ENCODE results near the gene NUBP2. TPM values are rescaled to one million over a fixed set of nuclear protein-coding genes. Genes with fewer than 3 reads are reported as not detected.

NUBP2 gene
- total and polyA plus RNA-seq, 2 experiments from 2014 or later = 79.4 to 175 TPM

GRCh38 chr16:1747934-1748333 lies 34.8 kb upstream of the NUBP2 start:
- no peaks in the 10 kb centered on the region for H3K4me1 Mint-ChIP-seq
- Histone ChIP-seq H3K36me3 (ENCODE audit: insufficient read depth) (no peaks in the 10 kb centered on the region; the same call in 1 of the 2 replicates), H3K27me3 (ENCODE audit: insufficient read depth) (no peaks in the 10 kb centered on the region), H3K79me2 (replicated peaks; ENCODE audit: insufficient read depth) (no peaks in the 10 kb centered on the region), H3K4me2 (no peak overlapping the region), H2AFZ (no peak overlapping the region), H3F3A (replicated peaks; ENCODE audit: low read depth) (no peaks in the 10 kb centered on the region), H3K9me2 (ENCODE audit: insufficient read depth) (no peaks in the 10 kb centered on the region), H4K20me1 (replicated peaks; ENCODE audit: insufficient read depth) (no peaks in the 10 kb centered on the region), H3K4me3 (no peak overlapping the region), H3K27ac (ENCODE audit: low read depth) (no peak overlapping the region), H3K4me1 (ENCODE audit: insufficient read depth) (no peaks in the 10 kb centered on the region)
- H3K27ac Mint-ChIP-seq = no peak overlapping the region
- peaks cover 26% of the 10 kb centered on the region for H3K36me3 Mint-ChIP-seq (ENCODE audit: low read depth)
- H3K27me3 Mint-ChIP-seq (ENCODE audit: insufficient read depth, low read depth, poor library complexity) = peaks cover 12% of the 10 kb centered on the region
- no peak for TF ChIP-seq EZH2 (IDR thresholded peaks at IDR 0.05; ENCODE audit: low read depth, unreplicated experiment)
- TF ChIP-seq CREB1 (CRISPR knock-in tag; IDR thresholded peaks at IDR 0.05; ENCODE audit: low read depth) = no peak
- TF ChIP-seq ZNF462 (CRISPR knock-in tag; IDR thresholded peaks at IDR 0.05) = no peak
- no peak for TF ChIP-seq POLR2AphosphoS5 (IDR thresholded peaks at IDR 0.05; ENCODE audit: low read depth)
- TF ChIP-seq, protein P1, sequence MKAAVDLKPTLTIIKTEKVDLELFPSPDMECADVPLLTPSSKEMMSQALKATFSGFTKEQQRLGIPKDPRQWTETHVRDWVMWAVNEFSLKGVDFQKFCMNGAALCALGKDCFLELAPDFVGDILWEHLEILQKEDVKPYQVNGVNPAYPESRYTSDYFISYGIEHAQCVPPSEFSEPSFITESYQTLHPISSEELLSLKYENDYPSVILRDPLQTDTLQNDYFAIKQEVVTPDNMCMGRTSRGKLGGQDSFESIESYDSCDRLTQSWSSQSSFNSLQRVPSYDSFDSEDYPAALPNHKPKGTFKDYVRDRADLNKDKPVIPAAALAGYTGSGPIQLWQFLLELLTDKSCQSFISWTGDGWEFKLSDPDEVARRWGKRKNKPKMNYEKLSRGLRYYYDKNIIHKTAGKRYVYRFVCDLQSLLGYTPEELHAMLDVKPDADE (IDR thresholded peaks at IDR 0.05) = no peak
- no peak for TF ChIP-seq JUNB (IDR thresholded peaks at IDR 0.05; ENCODE audit: unreplicated experiment)
- TF ChIP-seq, protein P2, sequence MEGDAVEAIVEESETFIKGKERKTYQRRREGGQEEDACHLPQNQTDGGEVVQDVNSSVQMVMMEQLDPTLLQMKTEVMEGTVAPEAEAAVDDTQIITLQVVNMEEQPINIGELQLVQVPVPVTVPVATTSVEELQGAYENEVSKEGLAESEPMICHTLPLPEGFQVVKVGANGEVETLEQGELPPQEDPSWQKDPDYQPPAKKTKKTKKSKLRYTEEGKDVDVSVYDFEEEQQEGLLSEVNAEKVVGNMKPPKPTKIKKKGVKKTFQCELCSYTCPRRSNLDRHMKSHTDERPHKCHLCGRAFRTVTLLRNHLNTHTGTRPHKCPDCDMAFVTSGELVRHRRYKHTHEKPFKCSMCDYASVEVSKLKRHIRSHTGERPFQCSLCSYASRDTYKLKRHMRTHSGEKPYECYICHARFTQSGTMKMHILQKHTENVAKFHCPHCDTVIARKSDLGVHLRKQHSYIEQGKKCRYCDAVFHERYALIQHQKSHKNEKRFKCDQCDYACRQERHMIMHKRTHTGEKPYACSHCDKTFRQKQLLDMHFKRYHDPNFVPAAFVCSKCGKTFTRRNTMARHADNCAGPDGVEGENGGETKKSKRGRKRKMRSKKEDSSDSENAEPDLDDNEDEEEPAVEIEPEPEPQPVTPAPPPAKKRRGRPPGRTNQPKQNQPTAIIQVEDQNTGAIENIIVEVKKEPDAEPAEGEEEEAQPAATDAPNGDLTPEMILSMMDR (conservative IDR thresholded peaks at IDR 0.05; ENCODE audit: low read depth in 2 of 2) = no peak
- no peak for TF ChIP-seq REST (IDR thresholded peaks at IDR 0.05; ENCODE audit: unreplicated experiment)
- TF ChIP-seq NANOG (IDR thresholded peaks at IDR 0.05; ENCODE audit: borderline replicate concordance) = no peak
- TF ChIP-seq ZNF331 (CRISPR knock-in tag; IDR thresholded peaks at IDR 0.05; ENCODE audit: low read depth) = no peak
- no peak for TF ChIP-seq EZH2phosphoT487 (IDR thresholded peaks at IDR 0.05; ENCODE audit: unreplicated experiment)
- TF ChIP-seq STAT1 (IDR thresholded peaks at IDR 0.05; ENCODE audit: unreplicated experiment) = no peak
- no peaks in the 10 kb centered on the region for H3K9me3 Mint-ChIP-seq
- ATAC-seq (no peak), DNase-seq (ENCODE audit: low spot score) (no peak)
- H3K4me3 Mint-ChIP-seq = no peak overlapping the region
